Neural crest cell (in vitro differentiated cells): ENCODE data around the gene SHANK1. TPM values are rescaled to one million over a fixed set of nuclear protein-coding genes. Genes with fewer than 3 reads are reported as not detected.

Experiments used
- DNase-seq: peaks from one replicate; pipeline ENCODE4 v3.0.0; 2021; ENCODE audit warnings: low read depth, mixed read lengths, low spot score
- H3K27ac Mint-ChIP-seq: one replicate; pipeline ENCODE4 v1.8.0; 2021; ENCODE audit warnings: mild to moderate bottlenecking, mixed read lengths; ENCODE audit not compliant: unreplicated experiment
- H3K27me3 Mint-ChIP-seq: 2 replicates; pipeline ENCODE4 v1.8.0; 2021; ENCODE audit warnings: low read depth, mild to moderate bottlenecking, mixed read lengths
- H3K36me3 Mint-ChIP-seq: 2 replicates; pipeline ENCODE4 v1.8.0; 2021; ENCODE audit warnings: low read depth, mild to moderate bottlenecking, mixed read lengths
- H3K4me1 Mint-ChIP-seq: 2 replicates; pipeline ENCODE4 v1.8.0; 2021; ENCODE audit warnings: mixed read lengths
- H3K4me3 Mint-ChIP-seq: one replicate; pipeline ENCODE4 v1.8.0; 2021; ENCODE audit warnings: mild to moderate bottlenecking, mixed read lengths
- H3K9me3 Mint-ChIP-seq: 2 replicates; pipeline ENCODE4 v1.8.0; 2021; ENCODE audit warnings: mixed read lengths
- CTCF ChIP-seq: fragments of 200-600 bp; sonication (generic); conservative IDR thresholded peaks from 2 replicates; pipeline ENCODE4 v1.5.0; 2021; ENCODE audit warnings: antibody characterized with exemption, mild to moderate bottlenecking
- total RNA-seq: library from RNA; stranded (reverse); gene quantifications from 2 replicates; pipeline ENCODE4 v1.2.1, GENCODE V29; 2021

Gene SHANK1
- total RNA-seq, 1 donor from 2014 or later = 6.8 TPM

DNA sequence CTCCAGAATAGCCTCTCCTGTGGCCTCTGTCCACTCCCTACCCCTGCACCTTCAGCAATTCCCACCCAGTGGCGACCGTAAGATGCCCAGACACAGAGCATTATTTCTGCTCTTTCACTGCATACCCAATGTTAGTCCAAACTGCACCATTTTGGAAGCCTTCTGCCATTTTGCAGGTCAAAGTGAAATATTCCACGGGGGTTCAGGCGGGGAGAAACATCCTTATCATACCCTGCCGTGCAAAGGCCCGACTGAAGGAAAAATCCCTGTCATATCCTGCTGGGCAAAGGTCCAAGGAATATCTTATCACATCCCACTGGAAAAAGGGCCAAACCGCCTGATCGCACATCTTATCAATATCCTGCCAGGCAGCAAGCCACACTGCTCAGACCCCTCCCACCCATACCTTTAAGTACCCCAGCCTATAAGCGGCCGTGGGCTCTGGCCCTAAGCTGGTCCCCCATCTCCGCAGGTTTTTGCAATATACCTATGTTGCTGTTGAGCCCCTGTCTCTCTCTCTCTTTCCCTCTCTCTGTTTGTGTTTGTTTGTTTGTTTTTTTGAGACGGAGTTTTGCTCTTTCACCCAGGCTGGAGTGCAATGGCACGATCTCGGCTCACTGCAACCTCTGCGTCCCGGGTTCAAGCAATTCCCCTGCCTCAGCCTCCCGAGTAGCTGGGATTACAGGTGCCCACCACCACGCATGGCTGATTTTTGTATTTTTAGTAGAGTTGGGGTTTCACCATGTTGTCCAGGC lies 21.8 kb upstream of the SHANK1 start:
- Mint-ChIP-seq H3K27me3 (peaks cover 54% of the 10 kb centered on the region), H3K27ac (no peak overlapping the region), H3K4me3 (no peak overlapping the region), H3K4me1 (peaks cover 4% of the 10 kb centered on the region), H3K36me3 (no peaks in the 10 kb centered on the region), H3K9me3 (no peaks in the 10 kb centered on the region)
- DNase-seq = no peak
- no peak for TF ChIP-seq CTCF

GRCh38 chr19:50739914-50740426 lies 20.4 kb upstream of the SHANK1 start:
- no peak for DNase-seq
- no peak for TF ChIP-seq CTCF
- Mint-ChIP-seq H3K27ac (no peak overlapping the region), H3K27me3 (peaks cover 66% of the 10 kb centered on the region), H3K4me1 (peaks cover 4% of the 10 kb centered on the region), H3K9me3 (no peaks in the 10 kb centered on the region), H3K4me3 (no peak overlapping the region), H3K36me3 (no peaks in the 10 kb centered on the region)

- no peak for DNase-seq
- Mint-ChIP-seq H3K27me3 (peaks cover 68% of the 10 kb centered on the region), H3K9me3 (no peaks in the 10 kb centered on the region), H3K27ac (peak overlapping the region; percentile 44), H3K4me3 (no peak overlapping the region), H3K4me1 (peaks cover 4% of the 10 kb centered on the region), H3K36me3 (no peaks in the 10 kb centered on the region)
- TF ChIP-seq CTCF = no peak
Measured at GRCh38 chr19:50739132-50739913, 19.7 kb upstream of the SHANK1 start.

DNA sequence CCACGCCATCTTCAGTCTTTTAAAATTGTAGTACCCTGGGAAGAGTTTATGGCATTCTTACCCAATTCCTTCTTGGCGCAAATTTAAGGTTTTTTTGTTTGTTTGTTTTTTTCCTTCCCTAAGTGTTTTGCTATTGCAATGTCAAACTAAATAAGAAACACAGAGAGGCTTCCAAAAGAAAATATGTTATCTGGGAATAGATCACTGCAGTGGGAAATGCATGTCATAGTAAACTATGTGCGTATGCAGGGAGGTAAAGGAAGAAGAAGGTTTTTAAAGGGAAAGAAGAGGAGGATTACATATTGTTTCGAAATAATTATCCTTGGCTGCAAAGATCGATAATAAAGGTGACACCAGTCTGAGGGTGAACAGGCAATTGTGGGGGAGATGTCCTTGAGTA lies 16.7 kb upstream of the SHANK1 start:
- Mint-ChIP-seq H3K27ac (no peak overlapping the region), H3K36me3 (no peaks in the 10 kb centered on the region), H3K27me3 (peaks cover 71% of the 10 kb centered on the region), H3K9me3 (no peaks in the 10 kb centered on the region), H3K4me3 (no peak overlapping the region), H3K4me1 (peaks cover 4% of the 10 kb centered on the region)
- TF ChIP-seq CTCF = no peak
- no peak for DNase-seq

DNA sequence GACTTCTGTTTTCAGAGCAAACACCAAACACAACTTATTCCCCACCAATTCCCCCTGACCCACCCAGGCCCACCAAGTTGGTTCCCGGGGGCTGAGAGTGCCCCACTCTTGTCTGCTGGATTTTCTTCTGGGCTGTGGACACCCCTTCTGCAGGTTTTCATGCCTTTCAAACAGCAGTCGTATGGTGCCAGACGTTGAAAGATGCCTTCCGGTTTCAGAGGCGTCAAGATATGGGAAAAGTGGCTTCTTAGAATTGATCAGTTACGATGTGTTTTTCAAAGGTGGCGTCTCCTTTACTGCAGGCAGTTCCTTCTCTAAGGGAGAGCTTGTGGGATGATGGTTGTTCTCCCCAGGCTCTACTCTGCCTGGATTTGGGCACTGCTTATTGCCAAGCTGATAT lies 16.3 kb upstream of the SHANK1 start:
- no peak for TF ChIP-seq CTCF
- H3K4me3 Mint-ChIP-seq = no peak overlapping the region
- H3K4me1 Mint-ChIP-seq = peaks cover 4% of the 10 kb centered on the region
- no peaks in the 10 kb centered on the region for H3K9me3 Mint-ChIP-seq
- DNase-seq = no peak
- no peak overlapping the region for H3K27ac Mint-ChIP-seq
- no peaks in the 10 kb centered on the region for H3K36me3 Mint-ChIP-seq
- peaks cover 72% of the 10 kb centered on the region for H3K27me3 Mint-ChIP-seq
